HL-60/S4 treated with phorbol 12-myristate 13-acetate at 8.2 ng/mL for 4 days and 3 days (cell line): ENCODE data around the gene ATP23.

Experiments used
- in situ Hi-C: fragments of 300-500 bp; cut with MboI; formaldehyde crosslinking; loops from 2 replicates; pipeline ENCODE4 v1.15.0; 2022; ENCODE audit warnings: low sequenced_read_pairs

The ATP23 gene, protein sequence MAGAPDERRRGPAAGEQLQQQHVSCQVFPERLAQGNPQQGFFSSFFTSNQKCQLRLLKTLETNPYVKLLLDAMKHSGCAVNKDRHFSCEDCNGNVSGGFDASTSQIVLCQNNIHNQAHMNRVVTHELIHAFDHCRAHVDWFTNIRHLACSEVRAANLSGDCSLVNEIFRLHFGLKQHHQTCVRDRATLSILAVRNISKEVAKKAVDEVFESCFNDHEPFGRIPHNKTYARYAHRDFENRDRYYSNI

DNA sequence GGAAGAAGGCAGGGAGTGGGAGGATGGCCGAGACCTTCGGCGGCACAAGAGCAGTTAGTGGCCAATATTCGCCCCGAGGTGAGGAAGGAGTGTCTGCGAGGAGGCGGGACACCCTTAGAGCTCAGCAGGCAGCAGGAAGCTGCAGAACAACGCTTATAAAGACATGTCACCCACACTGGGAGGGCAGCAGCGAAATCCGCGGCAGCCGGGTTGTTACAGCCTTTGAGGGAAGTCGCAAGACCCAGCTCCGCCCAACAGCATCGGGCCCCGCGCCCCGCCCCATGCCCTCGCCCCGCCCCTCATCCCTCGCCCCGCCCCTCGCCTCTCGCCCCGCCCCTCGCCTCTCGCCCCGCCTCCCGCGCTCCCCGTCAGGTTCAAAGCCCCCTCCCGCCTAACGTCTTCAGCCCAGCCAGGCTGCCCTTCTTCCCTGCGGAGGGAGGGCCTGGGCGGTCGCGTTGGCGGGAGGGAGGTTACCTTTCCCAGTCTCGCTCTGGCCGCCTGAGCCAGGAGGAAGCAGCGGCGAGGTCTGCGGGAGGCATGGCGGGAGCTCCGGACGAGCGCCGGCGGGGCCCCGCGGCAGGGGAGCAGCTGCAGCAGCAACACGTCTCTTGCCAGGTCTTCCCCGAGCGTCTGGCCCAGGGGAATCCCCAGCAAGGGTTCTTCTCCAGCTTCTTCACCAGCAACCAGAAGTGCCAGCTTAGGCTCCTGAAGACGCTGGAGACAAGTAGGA lies at the start of gene ATP23:
Gene ATP23, plus strand, starts transcription at position 403 of the 730 bp plus-strand sequence. Its CDS starts 135 bp downstream, at position 538.
- in situ Hi-C loops = no loop called here

DNA sequence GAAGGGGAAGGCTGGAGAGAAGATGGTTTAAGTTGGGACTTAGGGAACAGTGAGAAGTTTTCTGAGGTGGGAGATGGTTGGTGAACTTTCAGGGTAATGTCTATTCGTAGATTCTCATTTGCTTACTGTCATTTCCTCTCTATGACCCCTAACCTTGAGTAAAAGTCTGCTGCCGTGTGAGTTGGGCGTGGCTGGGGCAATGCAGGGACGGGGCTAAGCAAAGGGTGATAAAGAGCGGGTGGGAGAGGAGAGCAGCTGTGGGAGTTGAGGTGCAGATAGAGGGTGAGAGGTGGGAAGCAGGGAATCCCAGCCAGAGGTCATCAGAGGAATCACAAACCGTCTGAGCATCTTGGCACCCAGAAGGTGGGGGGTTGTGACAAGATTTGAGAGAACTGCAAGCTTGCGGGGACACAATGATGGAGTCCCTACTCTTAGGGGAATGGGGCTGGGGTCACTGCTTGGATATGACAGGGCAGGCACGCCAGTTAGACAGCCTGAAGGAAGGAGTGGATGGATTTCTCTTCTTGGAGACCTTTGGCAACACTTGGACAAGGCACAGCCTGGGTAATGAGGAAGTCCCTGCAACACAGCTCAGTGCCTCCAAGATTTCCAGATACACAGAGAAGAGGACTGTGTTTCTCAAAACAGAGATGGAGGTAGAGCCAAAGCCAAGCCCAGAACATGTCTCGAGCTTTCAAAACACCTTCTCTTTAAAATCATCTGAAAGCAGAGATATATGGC lies 49.0 kb upstream of the ATP23 start:
- in situ Hi-C loops = no loop called here

DNA sequence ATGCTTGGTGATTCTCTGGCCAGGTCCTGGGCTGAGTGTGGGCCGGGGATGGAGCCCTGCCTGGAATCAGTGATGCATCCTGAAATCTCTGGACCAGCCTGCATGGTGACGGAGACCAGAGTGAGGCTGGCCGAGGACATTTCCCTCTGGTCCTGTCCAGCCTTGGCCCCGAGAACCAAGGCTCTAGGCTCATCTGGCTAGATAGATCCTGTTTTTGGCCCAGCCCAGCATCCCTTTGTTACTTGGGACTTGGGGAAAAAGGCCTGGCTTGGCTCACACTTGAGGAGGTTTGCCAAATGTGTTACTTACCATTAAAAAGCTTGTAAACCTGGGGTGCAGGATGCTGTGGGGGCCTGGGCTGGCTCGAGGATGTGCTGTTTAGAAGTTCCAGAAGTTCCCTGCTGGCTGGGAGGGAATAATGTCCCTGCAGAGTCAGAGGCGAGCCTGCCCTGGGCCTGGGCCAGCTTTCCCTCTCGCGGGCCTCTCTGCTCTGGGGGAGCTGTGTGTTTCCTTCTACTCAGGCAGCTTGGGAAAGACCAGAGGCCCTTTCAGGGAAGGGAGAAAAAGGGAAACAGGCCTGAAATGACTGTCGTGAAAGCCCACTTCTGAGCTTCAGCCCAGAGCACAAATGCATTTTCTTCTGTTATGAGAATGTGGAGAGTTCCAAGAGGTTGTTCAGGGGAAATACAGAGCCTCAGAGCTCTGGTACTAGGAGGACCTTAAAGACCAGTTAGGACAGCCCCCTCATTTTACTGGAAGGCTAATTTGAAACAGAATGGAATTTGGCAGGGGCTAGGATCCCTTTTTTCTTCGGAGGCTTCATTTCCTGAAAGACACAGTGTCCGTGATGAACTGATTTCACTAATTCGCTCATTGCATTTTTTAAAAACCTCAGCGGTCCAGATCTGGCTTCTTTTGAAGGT lies 47.7 kb upstream of the ATP23 start:
- in situ Hi-C loops = no loop called here

DNA sequence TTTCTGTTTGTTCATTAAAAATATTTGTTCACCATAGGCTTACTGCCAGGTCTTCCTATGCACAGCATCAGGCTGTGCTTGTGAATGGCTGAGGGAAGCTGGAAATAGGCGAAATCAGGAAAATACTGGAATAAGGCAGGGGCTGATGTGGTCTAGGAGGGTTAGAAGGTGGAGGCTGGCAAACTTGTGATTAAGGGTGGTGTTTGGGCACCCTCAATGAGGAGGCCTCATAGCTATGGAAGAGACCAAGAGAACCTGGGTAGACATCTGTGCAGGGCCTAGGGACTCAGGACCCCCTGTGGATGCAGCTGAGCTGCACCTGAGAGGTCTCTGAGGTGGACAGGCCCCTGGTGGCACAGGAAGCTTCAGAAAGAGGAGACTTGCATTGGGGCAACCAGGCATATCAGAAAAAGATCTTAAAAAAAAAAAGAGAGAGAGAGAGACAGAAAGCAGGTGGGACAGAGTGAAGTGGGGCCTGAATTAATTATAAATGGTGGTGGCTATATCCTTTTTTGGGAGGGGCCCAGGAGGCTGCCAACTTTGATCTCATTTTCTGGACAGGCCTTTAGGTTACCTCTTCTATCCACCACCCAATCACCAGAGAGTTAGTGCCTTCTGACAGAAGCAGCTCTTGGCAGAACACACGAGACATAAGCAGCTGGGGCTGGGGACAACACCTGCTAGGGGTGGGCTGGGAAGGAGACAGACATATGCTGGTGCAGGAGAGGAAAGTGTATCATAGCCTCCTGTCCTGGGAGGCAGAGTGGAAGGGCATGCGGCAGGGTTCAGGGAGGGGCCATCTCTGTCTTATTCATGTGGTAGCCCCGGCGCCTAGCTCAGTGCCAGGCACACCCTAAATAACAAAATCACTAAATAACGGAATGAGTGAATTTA lies 46.7 kb upstream of the ATP23 start:
- in situ Hi-C loops = no loop called here

DNA sequence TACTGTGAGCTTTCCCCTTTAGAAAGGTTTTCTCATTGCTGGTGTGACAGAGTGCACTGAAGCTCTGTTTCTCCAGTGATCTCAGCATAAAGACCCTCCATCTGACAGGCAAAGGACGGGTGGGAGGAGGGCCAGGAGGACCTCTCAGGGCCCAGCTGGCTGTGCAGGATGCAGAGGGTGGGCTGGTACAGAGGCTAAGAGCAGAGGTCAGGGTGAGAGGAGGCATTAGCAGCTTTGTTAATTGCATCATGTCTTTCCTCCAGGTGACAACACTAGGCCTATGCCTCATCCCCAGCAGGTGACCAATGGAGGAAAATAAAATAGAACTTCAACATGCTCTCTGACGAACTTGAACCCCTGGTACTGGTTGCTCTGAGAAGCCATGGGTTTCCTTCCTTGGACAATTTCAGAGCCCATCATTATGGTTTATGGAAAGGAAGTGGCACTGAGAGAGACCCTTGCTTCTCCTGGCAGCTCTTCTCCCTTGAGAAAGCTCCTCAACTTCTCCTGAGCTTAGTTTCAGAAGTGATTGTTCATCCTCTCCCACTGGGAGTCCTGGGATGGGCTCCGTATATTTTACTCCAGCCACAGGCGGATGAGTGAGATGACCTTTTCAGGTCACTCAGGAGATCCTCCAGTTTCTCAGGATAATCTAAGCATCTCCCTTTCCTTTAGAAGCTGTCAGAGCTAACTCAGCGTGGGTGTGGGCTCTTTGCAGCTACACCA lies 45.8 kb upstream of the ATP23 start:
- in situ Hi-C loops = no loop called here

DNA sequence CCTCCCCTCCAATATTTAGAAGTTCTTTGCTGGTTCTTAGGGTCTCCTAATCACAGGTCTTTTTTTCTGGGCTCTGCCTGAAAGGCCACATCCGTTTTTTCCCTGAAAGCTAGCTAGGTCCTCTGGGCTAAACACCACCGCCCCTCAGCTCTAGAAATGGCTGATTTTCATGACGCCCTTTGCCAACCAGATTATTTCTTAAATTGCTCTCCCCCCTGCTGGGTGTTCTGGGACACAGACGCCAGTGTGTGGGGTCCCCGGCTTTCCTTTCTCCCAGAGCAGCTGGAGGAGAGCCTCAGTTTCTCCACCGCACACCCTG lies 45.3 kb upstream of the ATP23 start:
- in situ Hi-C loops = no loop called here

DNA sequence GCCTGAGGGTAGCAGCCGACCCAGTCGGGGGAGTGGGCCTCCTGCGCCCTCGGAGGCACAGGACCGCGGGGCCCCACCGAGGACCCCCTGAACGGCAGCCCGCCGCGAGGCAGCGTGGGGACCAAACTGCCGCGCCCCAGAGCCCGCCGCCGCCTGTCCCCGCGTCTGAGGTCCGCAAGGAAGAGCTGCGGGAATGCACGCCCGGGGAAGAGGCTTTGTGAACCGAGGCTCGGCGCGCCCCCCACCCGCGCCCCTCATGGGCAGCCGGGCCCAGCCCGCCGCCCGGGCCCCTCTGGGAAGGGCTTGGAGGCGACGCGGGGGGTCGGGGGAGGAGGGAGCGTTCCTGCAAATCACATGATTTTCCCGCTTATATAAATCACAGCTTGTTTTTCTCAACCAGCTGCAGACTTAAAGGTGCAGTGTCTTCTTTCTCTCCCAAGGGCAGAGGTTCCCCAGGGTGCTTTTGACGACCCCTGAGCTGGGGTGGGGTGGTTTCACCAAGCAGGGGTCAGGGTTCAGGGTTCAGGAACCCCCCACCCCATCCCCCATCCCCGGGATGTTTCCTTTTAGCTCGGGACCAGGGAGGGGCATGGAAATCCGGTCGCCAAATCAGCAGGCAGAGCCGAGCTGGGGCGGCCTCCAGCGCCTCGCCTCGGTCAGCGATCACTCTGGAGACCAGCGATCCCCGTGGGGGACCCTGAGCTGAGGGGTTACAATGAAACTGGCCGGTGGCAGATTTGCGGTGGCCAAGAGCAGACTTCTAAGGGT lies 44.7 kb upstream of the ATP23 start:
- in situ Hi-C loops = no loop called here

DNA sequence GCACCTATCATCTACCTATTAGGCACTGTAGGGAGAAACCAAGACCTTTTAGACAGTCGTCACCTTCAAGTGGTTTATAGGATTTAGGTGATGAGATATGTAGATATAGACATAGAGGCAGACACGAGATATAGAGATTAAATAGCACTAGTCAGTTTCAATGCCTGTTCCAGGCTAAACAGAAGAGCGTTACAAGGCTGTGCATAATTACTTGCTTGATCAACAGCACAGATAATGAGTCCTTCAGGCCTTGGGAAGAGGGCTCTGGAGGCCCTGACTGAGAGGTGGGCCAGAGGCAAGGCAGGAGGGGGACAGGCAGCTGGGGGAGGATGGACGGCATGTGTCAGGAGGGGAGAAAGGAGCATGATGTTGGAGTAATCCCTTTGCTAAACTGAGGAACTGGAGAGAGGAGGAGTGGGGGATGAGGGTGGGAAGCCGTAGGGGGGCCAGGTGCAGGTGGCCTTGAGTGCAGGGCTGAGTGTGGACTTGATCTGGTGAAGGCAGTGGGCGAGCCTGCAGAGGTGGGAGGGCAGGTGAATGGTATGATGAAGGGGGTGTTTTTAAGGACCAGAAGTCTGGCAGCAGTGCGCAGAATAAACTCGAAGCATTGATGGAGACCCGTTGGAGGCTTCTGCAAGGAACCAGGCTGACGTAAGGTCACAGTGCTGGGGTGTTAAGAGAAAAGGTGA lies 43.9 kb upstream of the ATP23 start:
- in situ Hi-C loops = no loop called here

DNA sequence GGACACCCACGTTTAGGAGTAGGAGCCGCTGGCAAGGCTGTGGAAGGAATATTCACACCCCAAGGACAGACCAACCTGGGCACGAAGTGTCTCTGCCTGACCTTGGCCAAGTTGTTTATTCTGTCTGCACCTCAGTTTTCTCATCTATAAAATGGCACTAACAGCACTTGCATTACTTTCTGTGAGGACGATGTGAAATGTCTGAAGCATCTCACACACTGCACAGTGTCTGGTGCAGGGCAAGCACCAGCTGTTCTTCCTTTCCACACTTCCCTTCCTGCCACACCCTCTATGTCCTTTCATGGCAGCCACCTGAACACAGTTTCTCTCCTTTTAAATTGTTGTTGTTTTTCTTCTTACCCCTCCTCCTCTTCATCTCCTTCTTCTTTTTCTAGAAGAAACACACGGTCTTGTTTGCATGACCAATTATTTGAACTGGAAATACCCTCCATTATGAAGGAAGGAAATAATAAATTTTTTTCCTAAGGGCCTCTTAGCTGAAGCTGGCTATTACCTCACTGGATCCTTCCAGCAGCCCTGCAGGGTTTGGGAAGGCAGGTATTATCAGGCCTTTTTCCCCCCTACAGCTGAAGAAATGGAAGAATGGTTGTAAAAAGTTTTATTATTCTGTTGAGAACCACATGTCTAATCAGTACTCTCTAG lies 42.9 kb upstream of the ATP23 start:
- in situ Hi-C loops = no loop called here

DNA sequence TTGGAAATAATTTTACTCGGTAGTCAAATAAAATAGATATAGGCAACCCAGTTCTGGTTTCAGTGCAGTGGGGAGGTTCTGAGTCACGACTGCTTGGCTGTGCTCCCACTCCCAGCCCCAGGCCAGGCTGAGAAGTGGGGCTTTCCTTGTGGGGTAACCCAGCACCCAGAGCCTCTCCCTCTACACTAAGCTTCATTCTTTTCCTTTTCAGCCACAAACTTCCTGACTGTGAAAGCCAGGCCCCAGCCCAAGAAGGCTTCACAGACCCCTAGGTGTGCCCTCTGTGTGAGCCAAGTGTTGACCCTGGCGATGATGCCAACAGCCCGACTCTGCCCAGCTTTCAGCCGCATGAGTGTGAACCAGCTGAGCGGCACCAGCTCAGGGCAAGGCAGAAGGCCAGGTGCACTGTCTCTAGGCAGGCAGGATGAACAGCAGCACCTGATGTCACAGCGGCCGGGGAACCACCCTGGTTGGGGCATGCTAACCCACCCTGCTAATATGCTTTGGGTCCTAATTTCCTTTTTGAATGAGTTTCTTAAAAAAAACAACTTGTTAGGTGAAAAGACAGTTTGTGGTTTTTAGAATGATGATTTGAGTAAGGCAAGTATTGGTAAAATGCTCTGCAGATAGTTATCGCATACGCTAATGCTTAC lies 42.2 kb upstream of the ATP23 start:
- in situ Hi-C loops = no loop called here

DNA sequence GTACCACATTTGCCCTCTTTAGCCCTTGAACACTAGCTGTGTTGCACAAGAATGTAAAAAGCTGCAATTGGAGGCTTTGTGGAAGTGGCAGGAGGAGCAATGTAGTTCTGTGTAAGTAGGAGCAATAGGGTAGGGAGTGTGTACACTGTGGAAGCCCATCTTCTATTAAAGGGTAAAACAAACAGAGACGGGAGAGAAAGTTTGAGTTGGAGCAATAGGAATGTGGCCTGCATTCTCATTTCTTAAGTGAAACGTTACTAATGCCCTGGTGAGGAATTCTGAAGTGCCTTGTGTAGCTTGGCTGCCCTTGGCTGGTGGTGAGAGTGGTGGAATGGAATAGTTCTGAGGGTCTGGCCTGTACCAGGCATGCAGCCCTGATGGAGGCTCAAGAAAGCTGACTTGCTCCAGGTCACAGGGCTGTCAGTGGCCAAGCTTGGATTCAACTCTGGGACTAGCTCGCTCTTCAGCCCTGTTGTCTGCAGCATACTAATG lies 38.8 kb upstream of the ATP23 start:
- in situ Hi-C loops = loop anchor here (10.0 kb wide), 1 partner anchor 68 kb away; no protein-coding TSS in a partner anchor

DNA sequence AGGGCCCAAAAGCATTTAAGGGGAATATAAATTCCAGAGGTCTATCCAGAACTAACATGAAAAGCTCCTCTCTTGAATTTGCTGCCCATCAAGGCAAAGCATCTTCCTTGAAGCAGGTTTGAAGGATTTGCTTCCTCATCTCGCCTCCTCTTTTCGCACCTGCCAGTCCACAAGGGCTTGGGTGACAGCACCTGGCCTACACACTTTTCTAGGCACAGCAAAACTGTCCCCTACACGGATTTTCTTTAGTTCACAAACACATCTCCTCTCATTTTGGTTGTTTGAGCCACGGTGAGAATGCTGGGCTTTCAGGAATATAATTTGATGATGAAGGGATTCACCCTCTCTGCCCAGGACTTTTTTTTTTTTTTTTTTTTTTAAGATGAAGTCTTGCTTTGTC lies 36.9 kb upstream of the ATP23 start:
- in situ Hi-C loops = loop anchor here (10.0 kb wide), 1 partner anchor 70 kb away; no protein-coding TSS in a partner anchor

DNA sequence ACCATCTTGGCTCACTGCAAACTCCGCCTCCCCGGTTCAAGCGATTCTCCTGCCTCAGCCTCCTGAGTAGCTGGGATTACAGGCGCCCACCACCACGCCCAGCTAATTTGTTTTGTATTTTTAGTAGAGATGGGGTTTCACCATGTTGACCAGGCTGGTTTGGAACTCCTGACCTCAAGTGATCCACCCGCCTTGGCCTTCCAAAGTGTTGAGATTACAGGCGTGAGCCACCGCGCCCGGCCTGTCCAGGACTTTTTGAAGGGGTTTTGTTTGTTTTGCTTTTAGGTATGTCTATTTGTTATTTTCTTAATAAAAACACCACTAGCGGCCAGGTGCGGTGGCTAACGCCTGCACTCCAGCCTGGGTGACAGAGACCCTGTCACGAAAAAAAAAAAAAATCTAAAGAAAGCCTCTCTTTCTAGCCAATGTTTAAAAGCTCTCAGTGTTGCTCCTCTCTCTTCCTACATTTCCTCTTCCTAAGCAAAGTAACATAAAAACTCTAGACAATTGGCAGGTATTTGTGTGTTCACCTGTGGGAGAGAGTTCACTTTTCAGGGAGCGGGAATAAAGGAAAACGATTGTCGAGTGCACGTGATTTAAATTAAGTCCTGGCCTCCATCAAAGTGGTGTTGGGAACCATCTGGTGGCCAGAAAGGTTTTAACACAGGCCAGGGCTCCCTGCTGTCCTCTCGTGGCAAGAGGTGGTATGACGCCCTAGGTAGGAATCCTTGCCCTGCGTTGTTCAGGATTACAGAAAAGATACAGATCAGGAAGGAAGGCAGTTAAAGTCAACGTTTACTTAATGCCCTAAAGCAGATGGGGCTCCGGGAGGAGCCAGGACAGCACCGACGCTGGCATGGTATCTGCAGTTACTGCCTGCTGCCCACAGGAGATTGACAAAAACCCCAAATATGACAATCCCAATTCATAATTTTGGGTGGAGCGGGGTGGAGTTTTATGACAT lies 36.2 kb upstream of the ATP23 start:
- in situ Hi-C loops = loop anchor here (10.0 kb wide), 1 partner anchor 70 kb away; no protein-coding TSS in a partner anchor

DNA sequence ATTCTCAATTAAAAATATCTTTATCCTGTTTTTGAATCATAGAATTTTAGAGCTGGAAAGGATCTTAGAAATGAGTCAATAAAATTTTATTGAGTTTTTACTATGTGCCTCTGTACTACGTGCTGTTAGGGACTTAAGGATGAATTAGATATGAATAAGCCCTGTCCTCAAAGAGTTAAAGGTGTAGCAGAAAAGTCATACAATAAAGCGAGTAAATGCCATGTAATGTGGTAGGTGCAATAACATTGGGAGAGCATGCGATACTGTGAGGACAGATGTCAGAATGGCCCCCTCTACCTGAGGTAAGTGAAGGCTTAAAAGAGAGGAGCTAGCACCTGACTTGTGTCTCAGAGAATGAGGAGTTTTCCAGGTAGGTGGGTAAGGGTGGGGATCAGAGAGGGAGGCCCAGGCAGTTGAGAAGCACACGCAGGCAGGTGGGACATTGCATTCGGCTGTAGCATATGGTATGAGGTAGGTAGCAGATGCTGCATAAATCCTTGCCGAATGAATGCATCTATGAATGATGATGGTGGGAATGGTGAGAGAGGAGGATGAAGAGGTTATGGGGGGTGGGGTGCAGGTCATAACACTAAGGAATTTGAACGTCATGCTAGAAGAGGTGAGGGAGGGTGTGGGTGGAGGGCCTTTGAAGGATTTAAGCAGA lies 35.4 kb upstream of the ATP23 start:
- in situ Hi-C loops = loop anchor here (10.0 kb wide), 1 partner anchor 71 kb away; no protein-coding TSS in a partner anchor

DNA sequence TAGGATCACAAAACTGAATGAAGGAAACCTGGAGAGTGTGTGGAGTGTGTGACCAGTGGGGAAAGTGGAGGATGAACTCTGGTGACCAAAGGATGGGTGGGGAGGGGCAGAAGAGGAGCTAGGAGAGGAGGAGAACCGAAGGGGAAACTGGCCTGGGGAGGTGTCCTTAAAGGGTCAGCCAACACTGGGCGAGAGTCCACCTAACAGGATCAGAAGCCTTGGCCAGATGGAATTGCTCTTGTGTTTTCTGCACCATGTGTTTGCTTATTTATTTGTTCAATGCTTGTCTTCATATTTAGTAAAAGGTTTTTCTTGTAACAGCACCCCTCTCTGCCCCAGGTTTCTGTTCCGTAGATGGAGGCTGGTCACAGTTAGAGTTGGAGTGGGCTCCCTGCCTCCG lies 34.5 kb upstream of the ATP23 start:
- in situ Hi-C loops = loop anchor here (10.0 kb wide), 1 partner anchor 72 kb away; no protein-coding TSS in a partner anchor
